BJ (cell line): ENCODE measurements around the gene GFOD1. TPM values are rescaled to one million over a fixed set of nuclear protein-coding genes. Genes with fewer than 3 reads are reported as not detected.
"Not testable (repeated sequence)": the region's sequence is repeated elsewhere in the genome, so short reads cannot be mapped to it uniquely, and the experiment has no call there.

ENCODE experiments used
- CTCF ChIA-PET: fragments of 350-600 bp; formaldehyde crosslinking; extraction: SDS; loops from one replicate; lab custom pipeline; 2021; ENCODE audit warnings: antibody characterized with exemption, inconsistent platforms; lab: Yijun Ruan, JAX
- POLR2A ChIA-PET: fragments of 300-600 bp; sonication (Branson Sonifier 250); formaldehyde crosslinking; extraction: SDS; loops from one replicate; lab custom pipeline; 2021; ENCODE audit warnings: antibody characterized with exemption; lab: Charles Lee
- DNase-seq: peaks from one replicate; pipeline ENCODE4 v3.0.0-alpha.2; 2011; ENCODE audit warnings: low read depth
- H3K27me3 ChIP-seq: 2 replicates; pipeline ENCODE4 v1.6.0; 2011; ENCODE audit warnings: low read length; ENCODE audit not compliant: control insufficient read depth, insufficient read depth
- H3K36me3 ChIP-seq: 2 replicates; pipeline ENCODE4 v1.5.1; 2011; ENCODE audit warnings: low read length; ENCODE audit not compliant: control insufficient read depth, insufficient read depth
- H3K4me3 ChIP-seq: 2 replicates; pipeline ENCODE4 v1.5.1; 2011; ENCODE audit warnings: low read depth, mild to moderate bottlenecking, control low read depth, low read length
- polyA plus RNA-seq: library from polyadenylated mRNA; depleted of rRNA; stranded (reverse); fragments of >200 nt; gene quantifications from 2 replicates; pipeline ENCODE4 v1.2.3, GENCODE V29; 2011
- TF ChIP-seq, protein P1 (sequence below): IDR thresholded peaks from 2 replicates; pipeline ENCODE4 v1.5.1; 2011; ENCODE audit warnings: low read depth, mild to moderate bottlenecking, control low read depth, inconsistent platforms, low read length, moderate library complexity; ENCODE audit not compliant: insufficient read depth

Gene GFOD1
- polyA plus RNA-seq, 1 experiment = 0.76 TPM

DNA sequence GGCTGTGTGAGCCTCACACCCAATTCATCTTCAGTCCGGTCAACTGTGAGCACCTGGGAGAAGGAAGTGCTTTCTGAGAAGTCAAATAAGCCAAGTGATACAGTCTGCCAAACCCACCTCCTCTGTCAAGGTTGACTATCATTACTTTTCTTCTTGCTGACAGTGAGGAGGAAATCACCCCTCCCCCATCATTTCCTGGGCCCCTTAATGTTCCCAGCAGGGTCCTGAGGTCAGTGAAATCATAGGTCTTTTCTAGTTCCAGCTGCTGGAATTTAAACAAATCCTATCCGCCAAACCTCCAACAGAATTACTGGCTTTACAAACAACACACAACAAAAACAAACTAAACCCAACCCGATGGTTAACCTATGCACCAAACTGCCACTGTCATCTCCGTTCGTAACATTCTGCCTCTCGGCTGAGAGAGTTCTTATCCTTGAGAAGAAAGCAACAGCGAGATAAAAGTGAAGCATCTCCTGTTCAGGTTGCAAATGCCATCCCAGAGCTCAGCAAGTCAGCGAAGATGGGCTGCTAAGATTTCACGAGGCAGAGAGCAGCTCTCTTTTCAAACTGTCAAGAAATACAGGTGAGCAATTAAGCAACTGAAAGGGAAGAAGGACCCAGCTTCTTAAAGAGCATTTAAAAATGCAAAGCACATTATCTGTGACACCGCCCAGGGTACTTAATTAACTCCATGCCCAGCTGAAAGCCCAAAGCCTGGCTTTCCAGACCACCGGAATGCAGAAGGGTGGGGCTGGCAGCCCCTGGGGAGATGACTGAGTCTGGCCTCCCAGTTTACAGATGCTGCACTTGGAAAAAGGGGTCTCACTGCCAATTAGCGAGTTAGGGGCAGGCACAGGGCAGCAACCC, 24.7 kb downstream of the GFOD1 start:
- Histone ChIP-seq H3K27me3 (no peaks in the 10 kb centered on the region), H3K36me3 (no peaks in the 10 kb centered on the region), H3K4me3 (no peak overlapping the region)
- TF ChIP-seq, protein P1, sequence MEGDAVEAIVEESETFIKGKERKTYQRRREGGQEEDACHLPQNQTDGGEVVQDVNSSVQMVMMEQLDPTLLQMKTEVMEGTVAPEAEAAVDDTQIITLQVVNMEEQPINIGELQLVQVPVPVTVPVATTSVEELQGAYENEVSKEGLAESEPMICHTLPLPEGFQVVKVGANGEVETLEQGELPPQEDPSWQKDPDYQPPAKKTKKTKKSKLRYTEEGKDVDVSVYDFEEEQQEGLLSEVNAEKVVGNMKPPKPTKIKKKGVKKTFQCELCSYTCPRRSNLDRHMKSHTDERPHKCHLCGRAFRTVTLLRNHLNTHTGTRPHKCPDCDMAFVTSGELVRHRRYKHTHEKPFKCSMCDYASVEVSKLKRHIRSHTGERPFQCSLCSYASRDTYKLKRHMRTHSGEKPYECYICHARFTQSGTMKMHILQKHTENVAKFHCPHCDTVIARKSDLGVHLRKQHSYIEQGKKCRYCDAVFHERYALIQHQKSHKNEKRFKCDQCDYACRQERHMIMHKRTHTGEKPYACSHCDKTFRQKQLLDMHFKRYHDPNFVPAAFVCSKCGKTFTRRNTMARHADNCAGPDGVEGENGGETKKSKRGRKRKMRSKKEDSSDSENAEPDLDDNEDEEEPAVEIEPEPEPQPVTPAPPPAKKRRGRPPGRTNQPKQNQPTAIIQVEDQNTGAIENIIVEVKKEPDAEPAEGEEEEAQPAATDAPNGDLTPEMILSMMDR = no peak
- POLR2A ChIA-PET = no interaction called here
- CTCF ChIA-PET = interaction anchor here (0.9 to 1.9 kb wide), 3 partner anchors 11 to 135 kb away, joined by 3 to 5 read pairs (median 4); no protein-coding TSS in a partner anchor
- DNase-seq = no peak

DNA sequence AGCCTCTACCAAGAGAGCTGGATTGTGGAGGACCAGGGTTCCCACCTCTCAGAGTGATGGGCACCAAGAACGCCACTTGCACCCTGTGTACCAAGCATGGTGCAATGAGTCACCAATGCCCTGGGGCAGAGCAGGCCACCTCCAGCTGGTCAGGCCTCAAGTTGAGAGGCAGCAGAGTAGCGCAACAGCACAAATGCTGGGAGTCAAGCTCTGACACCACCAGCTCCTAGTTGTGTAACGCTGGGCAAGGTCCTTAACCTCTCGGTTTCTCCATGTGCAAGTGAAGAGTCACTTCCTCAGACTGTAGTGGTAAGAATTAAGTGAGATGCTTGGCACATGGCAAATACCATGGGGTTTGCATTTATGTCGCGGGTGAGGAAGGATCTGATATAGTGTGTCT, 25.6 kb downstream of the GFOD1 start:
- Histone ChIP-seq H3K27me3 (no peaks in the 10 kb centered on the region), H3K36me3 (no peaks in the 10 kb centered on the region), H3K4me3 (no peak overlapping the region)
- ChIA-PET CTCF (interaction anchor here (0.9 kb wide), 1 partner anchor 134 kb away, joined by 4 read pairs; no protein-coding TSS in a partner anchor), POLR2A (no interaction called here)
- no peak for DNase-seq
- TF ChIP-seq, protein P1 = no peak

DNA sequence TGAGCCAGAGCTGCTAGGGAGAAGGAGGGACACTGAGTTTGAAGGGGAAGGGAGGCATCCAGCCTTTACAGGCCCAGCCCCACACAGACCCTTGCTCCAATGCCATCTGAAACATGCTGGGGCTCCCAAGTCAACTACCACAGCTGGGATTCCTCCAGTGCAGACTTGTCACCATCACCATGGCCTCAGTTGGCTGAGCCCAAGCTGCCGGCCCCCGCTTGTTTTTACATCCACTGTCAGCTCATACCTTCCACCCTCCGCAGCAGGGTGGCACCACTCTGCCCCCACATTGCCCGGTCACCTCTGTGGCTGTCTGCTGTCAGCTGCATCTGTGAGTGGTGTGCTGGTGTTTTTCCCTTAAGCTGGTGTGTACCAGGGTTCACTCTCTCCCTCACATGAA, 26.1 kb downstream of the GFOD1 start:
- POLR2A ChIA-PET = no interaction called here
- TF ChIP-seq, protein P1 = no peak
- H3K4me3 ChIP-seq = no peak overlapping the region
- DNase-seq = no peak
- CTCF ChIA-PET = interaction anchor here (0.9 kb wide), 1 partner anchor 134 kb away, joined by 4 read pairs; no protein-coding TSS in a partner anchor
- no peaks in the 10 kb centered on the region for H3K36me3 ChIP-seq
- H3K27me3 ChIP-seq = no peaks in the 10 kb centered on the region

DNA sequence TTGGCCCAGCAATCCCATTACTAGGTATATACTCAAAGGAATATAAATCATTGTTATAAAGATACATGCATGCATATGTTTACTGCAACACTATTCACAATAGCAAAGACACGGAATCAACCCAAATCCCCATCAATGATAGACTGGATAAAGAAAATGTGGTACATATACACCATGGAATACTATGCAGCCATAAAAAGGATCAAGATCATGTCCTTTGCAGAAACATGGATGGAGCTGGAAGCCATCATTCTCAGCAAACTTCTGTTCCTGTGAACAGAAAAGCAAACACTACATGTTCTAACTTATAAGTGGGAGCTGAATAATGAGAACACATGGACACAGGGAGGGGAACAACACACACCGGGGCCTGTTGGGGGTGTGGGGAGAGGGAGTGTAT, 27.1 kb downstream of the GFOD1 start:
- H3K27me3 ChIP-seq, H3K36me3 ChIP-seq, H3K4me3 ChIP-seq, POLR2A ChIA-PET, DNase-seq: not testable (repeated sequence)
- CTCF ChIA-PET = interaction anchor here (0.8 kb wide), 1 partner anchor 17 kb away, joined by 4 read pairs; no protein-coding TSS in a partner anchor

- ChIA-PET POLR2A (no interaction called here), CTCF (no interaction called here)
- Histone ChIP-seq H3K36me3 (no peaks in the 10 kb centered on the region), H3K27me3 (no peaks in the 10 kb centered on the region), H3K4me3 (no peak overlapping the region)
- TF ChIP-seq, protein P1 = no peak
- no peak for DNase-seq
These were observed 29.8 kb downstream of the GFOD1 start for GRCh38 chr6:13457577-13457976.
